H1 (cell line): ENCODE measurements around the gene GPS1. TPM values are rescaled to one million over a fixed set of nuclear protein-coding genes. Genes with fewer than 3 reads are reported as not detected.

Experiments
- ASH2L ChIP-seq: fragments of 200-600, 300-600 bp; sonication (generic); IDR thresholded peaks from one replicate; pipeline ENCODE4 v1.7.1; 2017; ENCODE audit warnings: low read length
- GABPA ChIP-seq: IDR thresholded peaks from 2 replicates; pipeline ENCODE4 v1.6.1; 2011; ENCODE audit warnings: mild to moderate bottlenecking, low read length, moderate library complexity, borderline replicate concordance; ENCODE audit not compliant: insufficient read depth
- HDAC6 ChIP-seq: IDR thresholded peaks from one replicate; pipeline ENCODE4 v1.7.1; 2012; ENCODE audit warnings: low read depth, mild to moderate bottlenecking, inconsistent platforms, low read length, moderate library complexity
- KDM1A ChIP-seq: fragments of 200-600, 300-600 bp; sonication (generic); IDR thresholded peaks from 2 replicates; pipeline ENCODE4 v1.7.1; 2016; ENCODE audit warnings: mild to moderate bottlenecking, low read length, borderline replicate concordance
- SAP30 ChIP-seq: fragments of 300-600 bp; sonication (generic); IDR thresholded peaks from 2 replicates; pipeline ENCODE4 v1.7.1; 2012; ENCODE audit warnings: low read length, moderate library complexity, mild to moderate bottlenecking, inconsistent platforms; ENCODE audit not compliant: insufficient read depth, insufficient replicate concordance
- SIRT6 ChIP-seq: IDR thresholded peaks from one replicate; pipeline ENCODE4 v1.7.1; 2012; ENCODE audit warnings: low read length, inconsistent platforms
- TAF1 ChIP-seq: IDR thresholded peaks from 2 replicates; pipeline ENCODE4 v1.6.1; 2011; ENCODE audit warnings: mild to moderate bottlenecking, low read depth, low read length
- polyA plus RNA-seq, 7 experiments: library from polyadenylated mRNA; depleted of rRNA in 3 of 7; stranded (reverse) in 5 of 7; unstranded in 2 of 7; fragments of >200 nt in 5 of 7; fragments of 200-250 nt in 2 of 7; gene quantifications; 1 replicate in 5 of 7; 2 replicates in 1 of 7; 4 replicates in 1 of 7; pipeline versions ENCODE4 v1.2.1 to v1.2.3, GENCODE V29; 2011 to 2013; ENCODE audit warnings: missing spikeins in 2 of 7, mixed read lengths in 2 of 7
- total RNA-seq: library from RNA; stranded (reverse); fragmentation: NEBNext Ultra II Directional; extraction: Animal tissue kit (Norgen Biotek cat#: 25700); gene quantifications from 2 replicates; pipeline ENCODE4 v1.2.1, GENCODE V29; 2021

Gene GPS1
- total and polyA plus RNA-seq, 2 of the 8 experiments (the other 6 are each of a cell fraction or from before 2014, with no cell fraction given), result 153 to 277 TPM

GRCh38 chr17:82011617-82012187, 40.0 kb upstream of the GPS1 start (continued):
- TF ChIP-seq SAP30 (no peak), SIRT6 (no peak), TAF1 (no peak), HDAC6 (no peak), ASH2L (no peak), KDM1A (no peak), GABPA (no peak)
